ENCODE results near the gene LAMC3. TPM values are rescaled to one million over a fixed set of nuclear protein-coding genes. Genes with fewer than 3 reads are reported as not detected.

The LAMC3 gene
- total RNA-seq, 1 experiment from 2014 or later: 0.36 TPM

DNA sequence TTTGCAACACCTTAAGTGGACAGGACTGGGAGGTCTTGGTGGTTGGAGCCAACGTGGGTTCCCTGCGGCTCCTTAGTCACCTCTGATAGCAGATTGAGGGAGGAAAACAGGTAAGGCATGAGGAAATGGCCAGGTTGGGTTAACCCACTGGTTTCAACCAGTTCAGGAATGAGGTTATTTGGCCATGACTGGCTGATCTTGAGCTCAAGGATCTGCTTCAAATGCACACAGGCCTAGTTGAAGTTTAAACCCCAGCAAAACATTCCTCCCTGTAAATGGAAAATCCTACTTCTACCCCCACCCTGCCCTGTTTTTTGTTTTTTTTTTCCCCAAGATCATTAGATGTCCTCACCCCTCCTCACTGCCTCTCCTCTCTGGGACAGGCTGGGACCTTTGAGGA is 113.2 kb downstream of the LAMC3 start:
- peaks cover 35% of the 10 kb centered on the region for H3K36me3 Mint-ChIP-seq (ENCODE audit: insufficient read depth, unreplicated experiment)
- no peaks in the 10 kb centered on the region for H3K27me3 Mint-ChIP-seq (ENCODE audit: insufficient read depth, unreplicated experiment)
- BruUV-seq (replicated peaks): no TSS peak
- Histone ChIP-seq H3K4me1 (no peaks in the 10 kb centered on the region), H3K9me3 (no peaks in the 10 kb centered on the region), H3K27me3 (replicated peaks; ENCODE audit: control insufficient read depth, insufficient read depth, low read length) (no peaks in the 10 kb centered on the region), H3K36me3 (ENCODE audit: control insufficient read depth, insufficient read depth, low read length) (no peaks in the 10 kb centered on the region), H3K4me3 (ENCODE audit: low read depth, low read length) (no peak overlapping the region)
- peak overlapping the region; percentile 39 for H3K27ac Mint-ChIP-seq (ENCODE audit: unreplicated experiment)
- H3K4me3 Mint-ChIP-seq (ENCODE audit: unreplicated experiment): no peak overlapping the region
- intact Hi-C loops (cut with micrococcal nuclease; ENCODE audit: unreplicated experiment): no loop called here
- DNase-seq: no peak
- H3K9me3 Mint-ChIP-seq (ENCODE audit: unreplicated experiment): no peaks in the 10 kb centered on the region
- peaks cover 5% of the 10 kb centered on the region for H3K4me1 Mint-ChIP-seq (ENCODE audit: low read depth, unreplicated experiment)
- TF ChIP-seq, protein P1, sequence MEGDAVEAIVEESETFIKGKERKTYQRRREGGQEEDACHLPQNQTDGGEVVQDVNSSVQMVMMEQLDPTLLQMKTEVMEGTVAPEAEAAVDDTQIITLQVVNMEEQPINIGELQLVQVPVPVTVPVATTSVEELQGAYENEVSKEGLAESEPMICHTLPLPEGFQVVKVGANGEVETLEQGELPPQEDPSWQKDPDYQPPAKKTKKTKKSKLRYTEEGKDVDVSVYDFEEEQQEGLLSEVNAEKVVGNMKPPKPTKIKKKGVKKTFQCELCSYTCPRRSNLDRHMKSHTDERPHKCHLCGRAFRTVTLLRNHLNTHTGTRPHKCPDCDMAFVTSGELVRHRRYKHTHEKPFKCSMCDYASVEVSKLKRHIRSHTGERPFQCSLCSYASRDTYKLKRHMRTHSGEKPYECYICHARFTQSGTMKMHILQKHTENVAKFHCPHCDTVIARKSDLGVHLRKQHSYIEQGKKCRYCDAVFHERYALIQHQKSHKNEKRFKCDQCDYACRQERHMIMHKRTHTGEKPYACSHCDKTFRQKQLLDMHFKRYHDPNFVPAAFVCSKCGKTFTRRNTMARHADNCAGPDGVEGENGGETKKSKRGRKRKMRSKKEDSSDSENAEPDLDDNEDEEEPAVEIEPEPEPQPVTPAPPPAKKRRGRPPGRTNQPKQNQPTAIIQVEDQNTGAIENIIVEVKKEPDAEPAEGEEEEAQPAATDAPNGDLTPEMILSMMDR (IDR thresholded peaks at IDR 0.05; ENCODE audit: insufficient read depth in 1 of 2, low read depth in 1 of 2, low read length in 1 of 2, severe bottlenecking in 1 of 2, unreplicated experiment in 1 of 2): no peak
- ChIA-PET CTCF (no interaction called here), POLR2A (no interaction called here)

DNA sequence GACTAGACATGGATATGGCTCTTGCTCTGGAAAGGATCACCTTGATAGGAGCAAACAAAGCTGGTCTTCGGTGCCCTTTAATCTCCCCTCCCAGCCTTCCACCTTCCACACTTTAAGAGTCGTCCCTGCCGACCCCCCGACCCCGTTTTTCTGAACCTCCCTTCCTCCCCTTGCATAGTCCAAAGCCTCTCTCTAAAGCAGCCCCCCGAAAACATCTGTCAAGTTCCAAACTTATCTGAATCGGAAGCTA is 116.0 kb downstream of the LAMC3 start:
- no peaks in the 10 kb centered on the region; the same call in none of the 2 replicates for H3K36me3 ChIP-seq (ENCODE audit: control insufficient read depth, insufficient read depth, low read length)
- H3K4me1 ChIP-seq: no peaks in the 10 kb centered on the region
- no peaks in the 10 kb centered on the region for H3K27me3 ChIP-seq (replicated peaks; ENCODE audit: control insufficient read depth, insufficient read depth, low read length)
- ChIA-PET CTCF (interaction anchor here (0.6 kb wide), 2 partner anchors 77 to 211 kb away, joined by 3 to 4 read pairs; no protein-coding TSS in a partner anchor), POLR2A (interaction anchor here (0.7 to 2.1 kb wide), 3 partner anchors 14 to 1768 kb away, joined by 3 to 8 read pairs (median 4); partner anchors contain the start of gene AIF1L)
- Mint-ChIP-seq H3K27me3 (ENCODE audit: insufficient read depth, unreplicated experiment) (no peaks in the 10 kb centered on the region), H3K36me3 (ENCODE audit: insufficient read depth, unreplicated experiment) (peaks cover 59% of the 10 kb centered on the region), H3K27ac (ENCODE audit: unreplicated experiment) (peak overlapping the region; percentile 100), H3K4me1 (ENCODE audit: low read depth, unreplicated experiment) (peaks cover 5% of the 10 kb centered on the region), H3K4me3 (ENCODE audit: unreplicated experiment) (peak overlapping the region; percentile 99), H3K9me3 (ENCODE audit: unreplicated experiment) (no peaks in the 10 kb centered on the region)
- H3K9me3 ChIP-seq: no peaks in the 10 kb centered on the region
- BruUV-seq (replicated peaks): no TSS peak
- intact Hi-C loops (cut with micrococcal nuclease; ENCODE audit: unreplicated experiment): loop anchor here (5.0 kb wide), 1 partner anchor 68 kb away; no protein-coding TSS in a partner anchor
- DNase-seq: peak in 1 of 2 experiments; percentile 15
- TF ChIP-seq, protein P1 (IDR thresholded peaks at IDR 0.05; ENCODE audit: insufficient read depth in 1 of 2, low read depth in 1 of 2, low read length in 1 of 2, severe bottlenecking in 1 of 2, unreplicated experiment in 1 of 2): no peak
- peak overlapping the region; percentile 72 for H3K4me3 ChIP-seq (ENCODE audit: low read depth, low read length)

DNA sequence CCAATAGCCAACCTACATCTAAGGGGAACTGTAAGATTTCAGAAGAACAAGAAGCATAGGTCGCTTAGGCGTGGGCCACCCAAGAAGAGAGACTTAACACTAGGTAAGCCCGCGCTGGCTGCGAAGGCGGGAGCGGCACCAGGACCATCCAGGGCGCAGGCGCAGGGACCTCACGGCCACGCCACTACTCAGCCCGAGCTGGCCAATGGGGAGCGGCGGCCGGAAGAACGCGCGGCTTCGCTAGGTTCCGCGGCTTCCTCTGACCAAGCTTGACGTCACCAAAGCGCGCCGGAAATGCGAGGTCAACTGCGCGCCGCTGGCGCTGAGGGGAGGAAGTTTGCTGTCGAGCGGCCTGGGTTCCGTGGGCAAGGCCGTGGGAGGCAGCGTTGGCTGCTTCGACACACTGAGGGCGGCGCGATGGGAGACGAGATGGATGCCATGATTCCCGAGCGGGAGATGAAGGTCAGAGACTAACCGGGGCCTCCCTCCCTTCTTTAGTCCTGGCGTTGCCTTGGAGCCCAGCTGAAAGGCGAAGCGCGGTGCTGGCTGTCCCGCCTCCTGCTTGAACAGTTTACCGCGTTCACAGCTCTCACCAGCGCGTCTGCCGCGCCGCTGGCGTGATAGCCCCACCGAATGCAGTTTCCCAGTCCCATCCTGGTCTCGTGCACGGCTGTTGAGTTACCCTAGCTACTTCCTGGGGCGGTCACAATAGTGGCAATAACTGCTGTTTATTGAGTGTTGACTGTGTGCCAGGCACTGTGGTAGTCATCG is 116.5 kb downstream of the LAMC3 start, which contains the start of gene NUP214:
TSS of gene NUP214 (plus strand) at position 299 of the 771 bp plus-strand sequence. CDS start at position 418, 119 bp downstream.
- TSS peak; percentile 61 for BruUV-seq (replicated peaks)
- Histone ChIP-seq H3K9me3 (no peaks in the 10 kb centered on the region), H3K27me3 (replicated peaks; ENCODE audit: control insufficient read depth, insufficient read depth, low read length) (no peaks in the 10 kb centered on the region), H3K4me3 (ENCODE audit: low read depth, low read length) (peak within 1 kb of the TSS; percentile 88), H3K4me1 (no peaks in the 10 kb centered on the region), H3K36me3 (ENCODE audit: control insufficient read depth, insufficient read depth, low read length) (no peaks in the 10 kb centered on the region; the same call in none of the 2 replicates)
- TF ChIP-seq, protein P1 (IDR thresholded peaks at IDR 0.05; ENCODE audit: insufficient read depth in 1 of 2, low read depth in 1 of 2, low read length in 1 of 2, severe bottlenecking in 1 of 2, unreplicated experiment in 1 of 2): no peak
- peak within 1 kb of the TSS; percentile 100 for H3K27ac Mint-ChIP-seq (ENCODE audit: unreplicated experiment)
- peak; percentile 98 for DNase-seq
- CTCF ChIA-PET: interaction anchor here (0.6 to 0.7 kb wide), 3 partner anchors 77 to 211 kb away, joined by 3 to 4 read pairs (median 3); no protein-coding TSS in a partner anchor
- no peaks in the 10 kb centered on the region for H3K9me3 Mint-ChIP-seq (ENCODE audit: unreplicated experiment)
- peaks cover 60% of the 10 kb centered on the region for H3K36me3 Mint-ChIP-seq (ENCODE audit: insufficient read depth, unreplicated experiment)
- H3K4me3 Mint-ChIP-seq (ENCODE audit: unreplicated experiment): peak within 1 kb of the TSS; percentile 99
- peaks cover 5% of the 10 kb centered on the region for H3K4me1 Mint-ChIP-seq (ENCODE audit: low read depth, unreplicated experiment)
- POLR2A ChIA-PET: interaction anchor here (0.6 to 2.1 kb wide), 4 partner anchors 12 to 1768 kb away, joined by 3 to 14 read pairs (median 6); partner anchors contain the start of gene AIF1L
- H3K27me3 Mint-ChIP-seq (ENCODE audit: insufficient read depth, unreplicated experiment): no peaks in the 10 kb centered on the region
- intact Hi-C loops (cut with micrococcal nuclease; ENCODE audit: unreplicated experiment): loop anchor here (5.0 kb wide), 1 partner anchor 68 kb away; no protein-coding TSS in a partner anchor
